ENCODE results near the gene MN1.

DNA sequence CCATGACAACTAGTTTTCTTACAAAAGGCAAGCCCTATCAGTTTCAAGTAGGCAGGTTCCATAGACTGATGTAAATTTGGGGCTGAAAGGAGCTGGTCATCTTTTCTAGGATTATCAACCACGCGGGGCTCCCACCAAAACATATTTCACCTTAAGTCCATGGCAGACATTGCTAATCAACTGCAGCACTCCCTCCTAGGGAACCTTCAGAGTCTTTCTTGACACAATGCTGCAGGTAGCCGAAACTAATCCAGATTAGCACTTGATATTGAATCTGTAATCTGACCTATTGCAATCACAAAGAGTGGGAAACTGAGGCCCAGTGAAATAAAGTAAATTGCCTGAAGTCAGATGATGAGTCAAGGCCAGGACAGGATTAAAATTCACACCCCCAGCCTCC lies 32.5 kb downstream of the MN1 start:
- TF ChIP-seq GATA3 (IDR thresholded peaks at IDR 0.05; ENCODE audit: low read depth, low read length) (no peak), GATA2 (IDR thresholded peaks at IDR 0.05; ENCODE audit: low read depth, low read length) (no peak)
